T-helper 2 cell treated with Interferon-gamma antibody and Interleukin-4, amounts not matched to agents 5 μg/mL and 100 μg/mL, for 36 hours (primary cell): ENCODE measurements around the gene RBBP8.

ENCODE experiments used
- DNase-seq: peaks from one replicate; pipeline ENCODE4 v3.0.0; 2021; ENCODE audit warnings: low spot score
- H3K27ac Mint-ChIP-seq: one replicate; pipeline ENCODE4 v1.8.0; 2021; ENCODE audit warnings: mild to moderate bottlenecking, mixed read lengths
- H3K27me3 Mint-ChIP-seq: one replicate; pipeline ENCODE4 v1.8.0; 2021; ENCODE audit warnings: low read depth, mixed read lengths
- H3K36me3 Mint-ChIP-seq: one replicate; pipeline ENCODE4 v1.8.0; 2021; ENCODE audit warnings: low read depth, mixed read lengths
- H3K4me1 Mint-ChIP-seq: one replicate; pipeline ENCODE4 v1.8.0; 2021; ENCODE audit warnings: low read depth, mixed read lengths
- H3K4me3 Mint-ChIP-seq: one replicate; pipeline ENCODE4 v1.8.0; 2022; ENCODE audit warnings: mild to moderate bottlenecking, moderate library complexity, mixed read lengths
- H3K9me3 Mint-ChIP-seq: one replicate; pipeline ENCODE4 v1.8.0; 2021; ENCODE audit warnings: mixed read lengths

Gene RBBP8

DNA sequence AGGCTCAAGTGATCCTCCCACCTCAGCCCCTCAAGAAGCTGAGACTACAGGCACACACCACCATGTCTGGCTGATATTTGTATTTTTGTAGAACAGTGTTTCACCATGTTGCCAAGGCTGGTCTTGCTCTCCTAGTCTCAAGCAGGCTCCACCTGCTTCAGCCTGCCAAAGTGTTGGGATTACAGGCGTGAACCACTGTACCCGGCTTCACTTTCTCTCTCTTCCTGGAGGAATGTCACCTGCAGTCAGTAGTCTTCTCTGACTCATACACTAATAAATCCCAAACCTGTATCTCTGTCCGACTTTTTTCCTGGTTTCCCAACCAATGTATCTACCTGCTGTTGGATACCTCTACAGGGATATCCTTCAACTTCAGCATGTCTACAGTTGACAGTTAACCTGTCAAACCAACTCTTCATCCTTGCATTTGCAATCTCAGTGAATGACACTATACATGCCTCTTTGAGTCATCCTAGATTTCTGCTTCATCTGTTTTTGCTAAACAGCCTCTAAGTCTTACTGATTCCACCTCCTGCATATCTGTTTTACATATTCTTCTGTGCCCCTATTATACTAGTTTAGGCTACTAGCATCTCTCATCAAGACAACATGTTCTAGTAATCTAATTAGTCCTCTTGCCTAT lies 54.5 kb downstream of the RBBP8 start:
- no peak for DNase-seq
- H3K9me3 Mint-ChIP-seq, result no peaks in the 10 kb centered on the region
- peaks cover 25% of the 10 kb centered on the region for H3K36me3 Mint-ChIP-seq

DNA sequence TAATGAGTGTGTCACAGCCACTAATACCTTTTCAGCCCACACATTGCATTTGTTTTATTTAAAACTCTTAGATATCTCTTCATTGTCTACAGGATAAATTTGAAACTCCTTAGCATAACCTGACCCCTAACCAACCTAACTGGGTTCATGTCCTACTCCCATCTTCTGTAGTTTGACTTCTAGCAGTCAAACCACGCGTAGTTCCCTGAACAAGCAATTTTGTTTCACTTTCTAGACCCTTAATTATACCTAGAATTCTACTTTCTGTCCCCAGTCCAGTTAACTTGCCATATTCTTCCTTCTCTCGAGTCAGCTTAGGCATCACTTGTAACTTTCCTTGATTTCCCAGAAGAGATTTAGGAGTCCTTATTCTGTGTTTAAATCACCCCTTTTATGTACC lies 55.1 kb downstream of the RBBP8 start:
- DNase-seq, result no peak
- no peak overlapping the region for H3K27ac Mint-ChIP-seq

More for the DNA sequence above, 54.5 kb downstream of the RBBP8 start:
- Mint-ChIP-seq H3K4me3 (no peak overlapping the region), H3K27ac (no peak overlapping the region), H3K27me3 (no peaks in the 10 kb centered on the region), H3K4me1 (no peaks in the 10 kb centered on the region)

DNA sequence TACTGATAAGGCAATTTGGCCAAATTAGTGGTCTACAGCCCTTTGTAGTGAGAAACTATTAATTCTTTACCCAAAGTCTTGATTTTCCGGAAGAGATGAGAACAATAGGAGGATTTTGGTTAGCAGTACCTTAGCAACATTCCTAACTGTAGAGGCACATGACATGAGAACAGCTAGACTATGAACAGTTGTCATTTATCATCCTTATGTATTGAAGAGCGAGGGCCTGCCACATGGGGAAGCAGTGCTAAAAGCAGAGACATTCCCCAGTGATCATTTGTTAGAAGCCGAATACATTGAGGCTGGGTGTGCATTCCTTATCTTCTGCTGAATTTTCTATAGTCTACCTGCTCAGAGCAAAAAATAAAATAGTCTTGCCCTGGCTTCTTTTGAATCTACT lies 65.2 kb downstream of the RBBP8 start:
- Mint-ChIP-seq H3K4me1 (peaks cover 5% of the 10 kb centered on the region), H3K36me3 (peaks cover 44% of the 10 kb centered on the region), H3K4me3 (no peak overlapping the region), H3K9me3 (no peaks in the 10 kb centered on the region), H3K27me3 (no peaks in the 10 kb centered on the region), H3K27ac (no peak overlapping the region)
- no peak for DNase-seq

More for the DNA sequence above, 55.1 kb downstream of the RBBP8 start:
- H3K27me3 Mint-ChIP-seq, result no peaks in the 10 kb centered on the region
- H3K4me3 Mint-ChIP-seq, result no peak overlapping the region
- H3K4me1 Mint-ChIP-seq, result no peaks in the 10 kb centered on the region
- H3K9me3 Mint-ChIP-seq, result no peaks in the 10 kb centered on the region
- H3K36me3 Mint-ChIP-seq, result peaks cover 25% of the 10 kb centered on the region

DNA sequence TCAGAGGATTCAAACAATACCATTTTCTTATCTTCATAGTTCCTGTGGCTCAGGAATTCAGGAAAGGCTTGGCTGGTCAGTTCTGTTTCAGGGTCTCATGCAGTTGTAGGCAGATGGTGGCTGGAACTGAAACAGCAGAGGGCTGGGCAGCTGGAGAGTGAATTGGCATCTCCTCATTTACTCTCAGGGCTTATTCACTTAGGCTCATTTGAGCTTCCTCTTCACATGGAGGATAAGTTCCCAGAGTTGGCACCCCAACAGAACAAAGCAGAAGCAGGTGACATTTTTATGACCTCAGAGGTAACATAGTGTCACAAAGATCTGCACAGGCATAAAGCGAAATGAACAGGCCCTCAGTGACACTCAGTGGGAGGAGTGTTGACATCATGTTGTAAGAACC lies 66.1 kb downstream of the RBBP8 start:
- Mint-ChIP-seq H3K36me3 (peaks cover 47% of the 10 kb centered on the region), H3K4me1 (peaks cover 5% of the 10 kb centered on the region), H3K27me3 (no peaks in the 10 kb centered on the region), H3K4me3 (no peak overlapping the region), H3K9me3 (no peaks in the 10 kb centered on the region), H3K27ac (no peak overlapping the region)
- DNase-seq, result no peak

DNA sequence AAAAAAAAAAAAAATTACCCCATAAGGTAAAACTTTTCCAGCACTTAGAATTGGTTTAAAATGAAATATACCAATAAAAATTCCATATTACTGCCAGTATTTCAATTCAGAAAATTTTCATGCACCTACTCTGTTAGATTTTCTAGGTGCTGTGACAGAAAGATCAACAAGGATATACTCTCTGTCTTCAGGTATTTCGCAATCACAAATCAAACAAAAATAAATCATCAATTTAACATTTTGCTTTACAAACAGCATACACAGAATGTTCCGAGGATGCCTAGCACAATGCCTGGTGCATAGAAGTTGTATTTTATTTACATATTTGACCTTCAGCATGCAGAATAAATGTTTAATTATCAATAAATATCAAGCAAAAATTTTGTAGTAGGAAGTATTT lies 66.5 kb downstream of the RBBP8 start:
- H3K4me1 Mint-ChIP-seq, result peaks cover 5% of the 10 kb centered on the region
- H3K9me3 Mint-ChIP-seq, result no peaks in the 10 kb centered on the region
- no peaks in the 10 kb centered on the region for H3K27me3 Mint-ChIP-seq
- DNase-seq, result no peak
- H3K27ac Mint-ChIP-seq, result no peak overlapping the region
- peaks cover 51% of the 10 kb centered on the region for H3K36me3 Mint-ChIP-seq
- no peak overlapping the region for H3K4me3 Mint-ChIP-seq

DNA sequence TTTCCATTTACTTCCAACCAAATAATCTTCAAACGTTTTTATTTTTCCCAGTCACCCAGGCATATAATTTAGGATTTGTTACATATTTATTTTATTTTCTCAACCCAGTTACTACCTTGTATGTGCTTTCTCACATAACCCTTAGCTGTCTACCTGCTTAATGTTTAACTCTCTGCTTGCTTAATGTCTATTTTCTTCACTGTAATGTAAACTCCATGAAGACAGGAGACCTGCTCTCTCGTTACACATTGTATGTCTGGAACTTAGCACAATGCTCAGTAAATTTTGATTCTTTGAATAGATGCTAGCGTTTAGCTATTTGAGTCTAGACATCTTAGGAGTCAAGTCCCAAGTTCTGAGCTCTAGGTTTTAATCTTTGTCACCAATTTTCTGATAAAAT lies 70.2 kb downstream of the RBBP8 start:
- Mint-ChIP-seq H3K36me3 (peaks cover 47% of the 10 kb centered on the region), H3K4me3 (no peak overlapping the region)

DNA sequence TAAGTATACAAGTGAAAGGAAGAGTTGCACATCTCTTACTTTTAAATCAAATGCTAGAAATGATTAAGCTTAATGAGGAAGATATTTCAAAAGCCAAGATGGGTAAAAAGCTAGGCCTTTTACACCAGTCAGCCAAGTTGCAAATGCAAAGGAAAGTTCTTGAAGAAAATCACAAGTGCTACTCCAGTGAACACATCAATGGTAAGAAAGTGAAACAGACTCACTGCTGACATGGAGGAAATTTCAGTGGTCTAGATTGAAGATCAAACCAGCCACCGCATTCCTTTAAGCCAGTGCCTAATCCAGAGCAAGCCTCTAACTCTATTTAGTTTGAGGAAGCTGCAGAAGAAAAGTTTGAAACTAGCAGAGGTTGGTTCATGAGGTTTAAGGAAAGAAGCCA lies 79.1 kb downstream of the RBBP8 start:
- Mint-ChIP-seq H3K4me1 (peaks cover 24% of the 10 kb centered on the region), H3K27me3 (no peaks in the 10 kb centered on the region), H3K4me3 (peak overlapping the region; percentile 29), H3K36me3 (peaks cover 34% of the 10 kb centered on the region), H3K27ac (peak overlapping the region; percentile 62), H3K9me3 (no peaks in the 10 kb centered on the region)
- peak; percentile 7 for DNase-seq

More for the DNA sequence above, 70.2 kb downstream of the RBBP8 start:
- Mint-ChIP-seq H3K4me1 (no peaks in the 10 kb centered on the region), H3K27me3 (no peaks in the 10 kb centered on the region), H3K9me3 (no peaks in the 10 kb centered on the region), H3K27ac (no peak overlapping the region)
- no peak for DNase-seq

DNA sequence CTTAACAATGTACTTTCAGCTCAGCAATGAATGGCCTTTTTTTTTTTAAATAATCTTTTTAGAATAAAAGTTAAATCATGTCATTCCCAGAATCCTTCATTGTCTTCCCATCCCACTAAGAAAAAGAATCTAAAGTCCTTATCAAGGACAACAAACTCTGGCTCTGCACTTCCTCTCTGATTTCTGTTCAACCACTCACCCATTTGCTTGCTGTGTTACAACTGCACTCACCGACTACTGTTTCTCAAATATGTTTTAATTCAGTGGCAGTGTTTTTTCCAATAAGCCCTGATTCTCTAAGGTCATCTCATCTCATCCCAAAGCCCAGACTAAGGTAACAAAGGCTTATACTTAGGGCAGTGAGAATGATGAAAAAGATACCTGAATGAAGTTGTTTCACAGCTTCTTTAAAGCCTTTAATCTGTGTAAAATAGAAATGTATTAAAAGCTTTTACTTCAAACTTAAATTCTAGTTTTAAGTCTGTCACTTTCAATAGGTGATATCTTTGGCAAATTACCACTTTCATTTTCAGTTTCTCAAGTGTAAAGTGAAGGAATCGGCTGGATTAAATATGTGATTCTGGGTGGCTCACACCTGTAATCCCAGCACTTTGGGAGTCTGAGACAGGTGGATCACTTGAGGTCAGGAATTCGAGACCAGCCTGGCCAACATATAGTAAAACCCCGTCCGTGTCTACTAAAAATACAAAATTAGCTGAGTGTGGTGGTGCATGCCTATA lies 87.6 kb downstream of the RBBP8 start:
- Mint-ChIP-seq H3K36me3 (peaks cover 30% of the 10 kb centered on the region), H3K4me1 (peaks cover 11% of the 10 kb centered on the region), H3K27ac (peak overlapping the region; percentile 83), H3K9me3 (no peaks in the 10 kb centered on the region), H3K4me3 (peak overlapping the region; percentile 63), H3K27me3 (no peaks in the 10 kb centered on the region)
- DNase-seq, result no peak

DNA sequence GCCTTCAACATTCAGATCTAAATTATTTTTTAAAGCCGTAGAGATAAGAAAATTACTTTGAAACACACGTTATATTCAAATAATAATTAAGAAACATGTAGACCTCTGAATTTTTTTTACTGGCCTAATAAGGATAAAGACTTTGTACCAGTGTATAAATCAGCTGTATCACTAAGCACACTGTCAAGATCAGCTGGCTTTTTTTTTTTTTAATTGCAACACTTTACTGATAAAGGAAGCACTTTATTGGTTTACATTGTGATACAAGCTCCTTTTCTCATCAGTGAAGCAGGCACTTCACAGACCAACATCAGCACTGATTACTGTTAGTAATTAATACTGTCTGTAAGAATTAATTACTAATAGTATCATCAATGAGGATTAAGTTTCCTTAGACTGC lies 88.5 kb downstream of the RBBP8 start:
- Mint-ChIP-seq H3K4me1 (peaks cover 11% of the 10 kb centered on the region), H3K27ac (peak overlapping the region; percentile 83), H3K27me3 (no peaks in the 10 kb centered on the region), H3K9me3 (no peaks in the 10 kb centered on the region), H3K36me3 (peaks cover 36% of the 10 kb centered on the region), H3K4me3 (peak overlapping the region; percentile 63)
- DNase-seq, result no peak

DNA sequence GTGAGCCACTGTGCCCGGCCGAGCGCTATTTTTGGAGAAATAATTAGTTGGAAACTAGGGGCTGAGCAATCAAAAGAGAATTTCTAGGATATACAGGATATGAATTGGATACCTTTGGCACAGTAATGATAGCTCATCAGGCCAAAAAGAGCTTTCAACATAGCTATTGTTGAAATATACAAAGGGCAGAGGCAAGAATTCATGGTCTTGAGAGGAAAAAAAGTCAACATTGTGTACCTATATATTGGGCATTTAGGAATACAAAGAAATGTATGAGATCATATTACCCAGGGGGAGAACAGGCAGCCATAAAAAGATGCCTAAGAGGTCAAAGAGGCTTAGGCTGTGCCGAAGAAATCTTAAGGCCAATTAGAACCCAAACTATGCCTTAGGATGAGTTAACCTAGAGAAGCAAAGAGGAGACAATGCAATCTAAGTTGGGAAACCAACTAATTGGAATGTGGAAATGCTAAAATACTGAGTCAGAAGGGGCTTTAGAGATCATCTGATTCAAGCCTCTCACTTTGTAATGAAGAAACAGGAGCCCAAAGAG lies 99.0 kb downstream of the RBBP8 start:
- peaks cover 10% of the 10 kb centered on the region for H3K4me1 Mint-ChIP-seq

DNA sequence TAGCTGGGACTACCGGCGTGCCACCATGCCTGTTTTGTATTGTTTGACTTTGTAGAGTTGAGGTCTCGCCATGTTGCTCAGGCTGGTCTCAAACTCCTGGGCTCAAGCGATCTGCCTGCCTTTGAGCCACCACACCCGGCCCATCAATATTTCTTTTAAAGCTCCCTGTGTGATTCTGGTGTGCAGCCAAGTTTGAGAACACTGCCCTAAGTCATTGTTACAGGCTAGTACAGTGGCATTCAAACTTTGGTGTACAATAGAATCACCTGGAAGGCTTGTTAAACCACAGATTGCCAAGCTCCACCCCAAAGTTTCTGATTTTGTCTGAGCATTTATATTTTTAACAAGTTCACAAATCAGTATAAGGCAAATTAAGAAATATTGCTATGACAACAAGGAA lies 99.9 kb downstream of the RBBP8 start:
- Mint-ChIP-seq H3K9me3 (no peaks in the 10 kb centered on the region), H3K27ac (no peak overlapping the region), H3K4me1 (peaks cover 8% of the 10 kb centered on the region)

More for the DNA sequence above, 99.0 kb downstream of the RBBP8 start:
- no peak overlapping the region for H3K4me3 Mint-ChIP-seq
- no peak overlapping the region for H3K27ac Mint-ChIP-seq
- no peaks in the 10 kb centered on the region for H3K9me3 Mint-ChIP-seq
- peaks cover 12% of the 10 kb centered on the region for H3K36me3 Mint-ChIP-seq
- no peaks in the 10 kb centered on the region for H3K27me3 Mint-ChIP-seq
- no peak for DNase-seq

DNA sequence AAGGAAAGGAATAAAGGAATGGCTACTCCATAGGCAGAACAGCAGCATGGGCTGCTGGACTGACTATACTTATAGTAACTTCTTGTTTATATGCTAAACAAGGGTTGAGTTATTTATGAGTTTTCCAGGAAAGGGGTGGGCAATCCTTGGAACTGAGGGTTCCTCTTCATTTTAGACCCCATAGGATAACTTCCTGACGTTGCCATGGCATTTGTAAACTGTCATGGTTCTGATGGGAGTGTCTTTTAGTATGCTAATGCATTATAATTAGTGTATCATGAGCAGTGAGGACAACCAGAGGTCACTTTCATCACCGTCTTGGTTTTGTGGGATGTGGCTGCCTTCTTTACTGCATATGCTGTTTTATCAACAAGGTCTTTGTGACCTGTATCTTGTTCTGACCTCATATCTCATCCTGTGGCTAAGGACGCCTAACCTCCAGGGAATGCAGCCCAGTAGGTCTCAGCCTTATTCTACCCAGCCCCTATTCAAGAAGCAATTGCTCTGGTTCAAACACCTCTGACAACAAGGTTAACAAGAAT lies 103.6 kb downstream of the RBBP8 start:
- no peak overlapping the region for H3K4me3 Mint-ChIP-seq
- DNase-seq, result no peak
- no peaks in the 10 kb centered on the region for H3K27me3 Mint-ChIP-seq
- peaks cover 8% of the 10 kb centered on the region for H3K4me1 Mint-ChIP-seq
- H3K36me3 Mint-ChIP-seq, result no peaks in the 10 kb centered on the region
- H3K27ac Mint-ChIP-seq, result no peak overlapping the region
- H3K9me3 Mint-ChIP-seq, result no peaks in the 10 kb centered on the region

More for the DNA sequence above, 99.9 kb downstream of the RBBP8 start:
- Mint-ChIP-seq H3K4me3 (no peak overlapping the region), H3K27me3 (no peaks in the 10 kb centered on the region), H3K36me3 (peaks cover 4% of the 10 kb centered on the region)
- no peak for DNase-seq

DNA sequence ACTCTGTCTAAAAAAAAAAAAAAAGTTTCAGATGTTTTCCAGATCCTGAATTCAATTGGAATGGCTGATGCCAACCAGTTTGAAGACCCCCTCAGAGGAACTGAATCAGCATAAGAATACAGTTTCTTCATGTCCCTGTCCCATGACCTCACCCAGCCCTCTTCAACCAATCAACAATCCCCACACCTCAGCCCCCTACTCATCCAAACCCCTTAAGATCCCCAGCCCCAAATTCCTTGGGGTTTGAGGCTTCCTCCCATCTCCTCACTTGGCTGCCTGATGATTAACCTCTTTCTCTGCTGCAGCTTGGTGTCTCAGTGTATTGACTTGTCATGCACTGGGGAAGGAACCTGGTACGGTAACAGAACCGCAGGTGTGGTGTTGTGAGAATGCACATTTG lies 104.5 kb downstream of the RBBP8 start:
- Mint-ChIP-seq H3K9me3 (no peaks in the 10 kb centered on the region), H3K27me3 (no peaks in the 10 kb centered on the region), H3K4me3 (no peak overlapping the region), H3K27ac (no peak overlapping the region), H3K36me3 (no peaks in the 10 kb centered on the region), H3K4me1 (peaks cover 8% of the 10 kb centered on the region)
- DNase-seq, result no peak

DNA sequence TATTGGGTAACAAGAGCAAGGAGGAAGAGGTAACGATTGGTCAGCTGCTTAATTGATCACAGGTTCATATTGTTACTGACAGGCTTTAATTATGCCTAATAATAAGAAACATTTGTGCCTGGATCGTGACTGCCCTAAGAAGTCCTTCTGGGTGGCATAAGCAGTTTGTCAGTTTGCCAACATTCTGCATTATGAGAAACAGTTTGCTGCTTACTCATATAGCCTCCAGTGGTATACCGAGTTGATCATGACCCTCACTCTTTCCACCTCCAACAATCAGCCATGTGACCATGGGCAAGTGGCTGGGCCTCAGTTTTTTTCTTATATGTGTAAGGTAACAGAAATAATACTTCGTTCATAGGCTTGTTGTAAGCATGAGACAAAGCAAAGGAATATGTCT lies 105.6 kb downstream of the RBBP8 start:
- Mint-ChIP-seq H3K4me1 (peaks cover 7% of the 10 kb centered on the region), H3K27me3 (no peaks in the 10 kb centered on the region)

More for the DNA sequence above, 105.6 kb downstream of the RBBP8 start:
- H3K36me3 Mint-ChIP-seq, result no peaks in the 10 kb centered on the region
- H3K9me3 Mint-ChIP-seq, result no peaks in the 10 kb centered on the region
- no peak overlapping the region for H3K27ac Mint-ChIP-seq
- H3K4me3 Mint-ChIP-seq, result no peak overlapping the region
- no peak for DNase-seq
